Measurements from ENCODE around the gene HRCT1. TPM values are rescaled to one million over a fixed set of nuclear protein-coding genes. Genes with fewer than 3 reads are reported as not detected.

The HRCT1 gene
- total RNA-seq, result not detected in 2 replicates
- polyA plus RNA-seq, result not detected in 2 replicates

GRCh38 chr9:35905912-35906679, at the start of gene HRCT1:
HRCT1 (plus strand) TSS chr9:35906202; CDS start chr9:35906288, 86 bp downstream.
- peak within 1 kb of the TSS; percentile 63 for H3K27ac ChIP-seq
- TF ChIP-seq, protein P1, sequence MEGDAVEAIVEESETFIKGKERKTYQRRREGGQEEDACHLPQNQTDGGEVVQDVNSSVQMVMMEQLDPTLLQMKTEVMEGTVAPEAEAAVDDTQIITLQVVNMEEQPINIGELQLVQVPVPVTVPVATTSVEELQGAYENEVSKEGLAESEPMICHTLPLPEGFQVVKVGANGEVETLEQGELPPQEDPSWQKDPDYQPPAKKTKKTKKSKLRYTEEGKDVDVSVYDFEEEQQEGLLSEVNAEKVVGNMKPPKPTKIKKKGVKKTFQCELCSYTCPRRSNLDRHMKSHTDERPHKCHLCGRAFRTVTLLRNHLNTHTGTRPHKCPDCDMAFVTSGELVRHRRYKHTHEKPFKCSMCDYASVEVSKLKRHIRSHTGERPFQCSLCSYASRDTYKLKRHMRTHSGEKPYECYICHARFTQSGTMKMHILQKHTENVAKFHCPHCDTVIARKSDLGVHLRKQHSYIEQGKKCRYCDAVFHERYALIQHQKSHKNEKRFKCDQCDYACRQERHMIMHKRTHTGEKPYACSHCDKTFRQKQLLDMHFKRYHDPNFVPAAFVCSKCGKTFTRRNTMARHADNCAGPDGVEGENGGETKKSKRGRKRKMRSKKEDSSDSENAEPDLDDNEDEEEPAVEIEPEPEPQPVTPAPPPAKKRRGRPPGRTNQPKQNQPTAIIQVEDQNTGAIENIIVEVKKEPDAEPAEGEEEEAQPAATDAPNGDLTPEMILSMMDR (IDR thresholded peaks at IDR 0.05; ENCODE audit: low read depth, low read length), result no peak
- H3K4me3 ChIP-seq, result no peak within 1 kb of the TSS
- H3K9me3 ChIP-seq (ENCODE audit: low read depth), result no peaks in the 10 kb centered on the region
- H3K27me3 ChIP-seq, result peaks cover 15% of the 10 kb centered on the region
- DNase-seq (ENCODE audit: low read depth in 1 of 2, low spot score in 1 of 2), result peak in 1 of 2 donors; percentile 98
- H3K4me1 ChIP-seq (ENCODE audit: low read depth), result peaks cover 34% of the 10 kb centered on the region
- no peaks in the 10 kb centered on the region for H3K36me3 ChIP-seq

DNA sequence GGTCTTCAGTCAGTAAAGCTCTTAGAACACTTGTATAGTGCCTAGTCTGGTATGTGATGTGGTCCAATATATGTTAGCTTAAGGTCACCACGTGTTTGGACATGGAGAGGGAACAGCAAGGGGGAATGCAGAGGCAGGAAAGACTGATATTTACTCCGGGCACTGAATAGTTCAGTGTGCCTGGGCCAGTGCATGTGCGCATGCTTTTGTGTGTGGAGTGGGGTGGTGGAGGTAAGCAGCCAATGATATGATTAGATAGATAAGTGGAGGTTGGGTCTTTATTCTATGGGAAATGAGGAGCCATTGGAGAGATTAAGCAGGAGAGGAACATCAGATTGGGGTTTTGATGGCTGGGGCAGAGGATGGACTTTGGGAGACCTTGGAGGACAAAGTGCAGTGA, 49.8 kb upstream of the HRCT1 start:
- H3K27me3 ChIP-seq, result no peaks in the 10 kb centered on the region

DNA sequence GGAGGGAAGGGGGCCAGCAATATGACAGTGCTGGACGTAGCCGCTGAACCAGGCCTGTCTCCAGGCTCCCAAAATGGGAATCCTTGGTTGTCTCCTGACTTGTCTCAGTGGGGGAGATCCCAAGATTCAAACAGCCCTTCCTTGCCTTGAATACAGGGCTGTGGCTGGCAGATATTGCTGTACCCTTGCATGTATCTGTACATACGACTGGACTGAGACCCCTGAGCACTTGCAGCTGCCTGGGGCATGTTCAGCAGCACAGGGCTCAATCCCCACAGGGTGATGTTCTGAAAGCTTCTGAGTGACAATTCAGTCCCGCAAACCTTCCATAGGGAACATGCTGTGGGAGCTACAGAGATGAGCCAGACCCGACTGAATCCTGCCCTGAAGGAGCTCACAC, 49.1 kb upstream of the HRCT1 start:
- no peaks in the 10 kb centered on the region for H3K27me3 ChIP-seq
- DNase-seq (ENCODE audit: low read depth in 1 of 2, low spot score in 1 of 2), result no peak

More for the DNA sequence above, 49.8 kb upstream of the HRCT1 start:
- TF ChIP-seq, protein P1 (IDR thresholded peaks at IDR 0.05; ENCODE audit: low read depth, low read length), result no peak
- DNase-seq (ENCODE audit: low read depth in 1 of 2, low spot score in 1 of 2), result no peak
- H3K4me1 ChIP-seq (ENCODE audit: low read depth), result no peaks in the 10 kb centered on the region
- H3K9me3 ChIP-seq (ENCODE audit: low read depth), result no peaks in the 10 kb centered on the region
- no peak overlapping the region for H3K4me3 ChIP-seq
- no peak overlapping the region for H3K27ac ChIP-seq
- H3K36me3 ChIP-seq, result no peaks in the 10 kb centered on the region

DNA sequence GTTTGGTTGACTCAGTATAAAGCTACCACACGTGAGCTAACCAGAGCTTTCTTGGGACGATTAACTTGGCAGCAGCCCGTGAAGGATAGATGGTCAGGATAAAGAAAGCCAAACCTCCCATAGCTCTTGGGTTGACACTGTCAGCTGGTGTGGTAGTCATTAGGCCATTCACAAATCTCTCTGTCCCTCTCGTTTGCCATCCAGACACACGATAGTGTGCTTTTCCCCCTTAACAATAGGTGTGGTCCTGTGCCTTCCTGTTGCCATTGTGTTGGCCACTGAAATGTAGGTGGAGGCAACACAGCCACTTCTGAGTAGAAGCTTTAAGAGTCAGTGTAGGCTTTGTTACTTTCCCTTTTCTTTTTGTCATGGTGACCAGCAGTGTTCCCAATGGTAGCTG, 47.5 kb upstream of the HRCT1 start:
- Histone ChIP-seq H3K27ac (no peak overlapping the region), H3K9me3 (ENCODE audit: low read depth) (no peaks in the 10 kb centered on the region), H3K4me1 (ENCODE audit: low read depth) (no peaks in the 10 kb centered on the region), H3K4me3 (no peak overlapping the region), H3K36me3 (no peaks in the 10 kb centered on the region), H3K27me3 (no peaks in the 10 kb centered on the region)
- no peak for DNase-seq (ENCODE audit: low read depth in 1 of 2, low spot score in 1 of 2)
- TF ChIP-seq, protein P1 (IDR thresholded peaks at IDR 0.05; ENCODE audit: low read depth, low read length), result no peak

More for the DNA sequence above, 49.1 kb upstream of the HRCT1 start:
- Histone ChIP-seq H3K4me1 (ENCODE audit: low read depth) (no peaks in the 10 kb centered on the region), H3K27ac (no peak overlapping the region), H3K4me3 (no peak overlapping the region), H3K36me3 (no peaks in the 10 kb centered on the region), H3K9me3 (ENCODE audit: low read depth) (no peaks in the 10 kb centered on the region)
- TF ChIP-seq, protein P1 (IDR thresholded peaks at IDR 0.05; ENCODE audit: low read depth, low read length), result no peak

- H3K36me3 ChIP-seq, result no peaks in the 10 kb centered on the region
- TF ChIP-seq, protein P1 (IDR thresholded peaks at IDR 0.05; ENCODE audit: low read depth, low read length), result no peak
- H3K27me3 ChIP-seq, result no peaks in the 10 kb centered on the region
- DNase-seq (ENCODE audit: low read depth in 1 of 2, low spot score in 1 of 2), result peak in 1 of 2 donors; percentile 6
- H3K9me3 ChIP-seq (ENCODE audit: low read depth), result no peaks in the 10 kb centered on the region
- no peaks in the 10 kb centered on the region for H3K4me1 ChIP-seq (ENCODE audit: low read depth)
- H3K4me3 ChIP-seq, result no peak overlapping the region
- no peak overlapping the region for H3K27ac ChIP-seq
These were observed 46.6 kb upstream of the HRCT1 start for GRCh38 chr9:35859310-35859989.

Data from cardiac muscle cell (in vitro differentiated cells and primary cell).